Fibroblast of the aortic adventitia (primary cell): ENCODE results near the gene GAPT. TPM values are rescaled to one million over a fixed set of nuclear protein-coding genes. Genes with fewer than 3 reads are reported as not detected.

Experiments
- DNase-seq: peaks from one replicate; pipeline ENCODE4 v3.0.0-alpha.2; 2010; ENCODE audit warnings: low read depth
- H3K4me3 ChIP-seq: 2 replicates; pipeline ENCODE4 v1.5.1; 2011; ENCODE audit warnings: low read depth, mild to moderate bottlenecking, control low read depth, low read length, moderate library complexity
- CTCF ChIP-seq: IDR thresholded peaks from 2 replicates; pipeline ENCODE4 v1.5.1; 2011; ENCODE audit warnings: mild to moderate bottlenecking, low read length, control low read depth, inconsistent platforms; ENCODE audit not compliant: insufficient read depth
- total RNA-seq: library from RNA; depleted of rRNA; stranded (reverse); fragments of >200 nt; gene quantifications from 2 replicates; pipeline ENCODE4 v1.2.3, GENCODE V29; 2012; ENCODE audit warnings: low replicate concordance

GAPT gene
- total RNA-seq, 1 donor, result not detected

- no peak for DNase-seq
- H3K4me3 ChIP-seq, result no peak overlapping the region
- TF ChIP-seq CTCF, result no peak
Measured at GRCh38 chr5:58486290-58486689, 4.9 kb upstream of the GAPT start.

- no peak overlapping the region for H3K4me3 ChIP-seq
- TF ChIP-seq CTCF, result no peak
- DNase-seq, result no peak
Measured at GRCh38 chr5:58490402-58491050, 709 bp upstream of the GAPT start.

GRCh38 chr5:58493141-58493540, 1.9 kb downstream of the GAPT start:
- no peak for TF ChIP-seq CTCF
- DNase-seq, result no peak
- no peak overlapping the region for H3K4me3 ChIP-seq

- H3K4me3 ChIP-seq, result no peak overlapping the region
- no peak for DNase-seq
Measured at GRCh38 chr5:58496488-58496887, 5.3 kb downstream of the GAPT start.

GRCh38 chr5:58497386-58497785, 6.2 kb downstream of the GAPT start:
- no peak overlapping the region for H3K4me3 ChIP-seq
- no peak for DNase-seq
- no peak for TF ChIP-seq CTCF

More at GRCh38 chr5:58496488-58496887, 5.3 kb downstream of the GAPT start:
- no peak for TF ChIP-seq CTCF

- no peak for TF ChIP-seq CTCF
- H3K4me3 ChIP-seq, result no peak overlapping the region
- no peak for DNase-seq
Measured at GRCh38 chr5:58497921-58498320, 6.7 kb downstream of the GAPT start.

- TF ChIP-seq CTCF, result peak; percentile 91
- peak; percentile 53 for DNase-seq
- no peak overlapping the region for H3K4me3 ChIP-seq
Measured at GRCh38 chr5:58498340-58498942, 7.2 kb downstream of the GAPT start.
